PC-3 (cell line): ENCODE measurements around the gene LRRC56. TPM values are rescaled to one million over a fixed set of nuclear protein-coding genes. Genes with fewer than 3 reads are reported as not detected.

ENCODE experiments used
- ATAC-seq: fragments of 200-7000 bp; cut with Tn5 transposase; 2 replicates; pipeline ENCODE4 v1.9.1; 2020; ENCODE audit warnings: mild to moderate bottlenecking, moderate library complexity
- BruUV-seq: library from RNA; stranded (reverse); fragments of 400-500 nt; replicated peaks from 2 replicates; lab custom pipeline; 2021; lab: Mats Ljungman, UMichigan
- CTCF ChIA-PET: fragments of 300-600 bp; sonication (Branson Sonifier 250); formaldehyde crosslinking; loops from one replicate; lab custom pipeline; 2022; ENCODE audit warnings: antibody characterized with exemption; lab: Charles Lee
- POLR2A ChIA-PET: fragments of 300-600 bp; sonication (Branson Sonifier 250); formaldehyde crosslinking; loops from one replicate; lab custom pipeline; 2022; ENCODE audit warnings: antibody characterized with exemption; ENCODE audit not compliant: unreplicated experiment; lab: Charles Lee
- DNase-seq: peaks from one replicate; pipeline ENCODE4 v3.0.0-alpha.2; 2015
- H2AFZ ChIP-seq: fragments of 300-600 bp; sonication (generic); 2 replicates; pipeline ENCODE4 v1.6.0; 2016; ENCODE audit warnings: antibody characterized with exemption, low read length
- H3F3A ChIP-seq: fragments of 300-600 bp; sonication (generic); one replicate; pipeline ENCODE4 v1.6.0; 2017; ENCODE audit warnings: antibody characterized with exemption, low read length, control low read depth, mild to moderate bottlenecking; ENCODE audit not compliant: unreplicated experiment
- H3K27ac ChIP-seq: fragments of 300-600 bp; sonication (generic); 2 replicates; pipeline ENCODE4 v1.5.1; 2016; ENCODE audit warnings: mild to moderate bottlenecking, low read length
- H3K27me3 ChIP-seq: fragments of 300-600 bp; sonication (generic); 2 replicates; pipeline ENCODE4 v1.6.1; 2016; ENCODE audit warnings: low read length, mixed read lengths
- H3K36me3 ChIP-seq: fragments of 300-600 bp; sonication (generic); 2 replicates; pipeline ENCODE4 v1.6.1; 2016; ENCODE audit warnings: low read depth, mixed run types, low read length, mixed read lengths
- H3K4me1 ChIP-seq: fragments of 300-600 bp; sonication (generic); 2 replicates; pipeline ENCODE4 v1.5.1; 2016; ENCODE audit warnings: low read length; ENCODE audit not compliant: insufficient read depth
- H3K4me2 ChIP-seq: fragments of 300-600 bp; sonication (generic); 2 replicates; pipeline ENCODE4 v1.6.0; 2016; ENCODE audit warnings: low read length
- H3K4me3 ChIP-seq: fragments of 300-600 bp; sonication (generic); 2 replicates; pipeline ENCODE4 v1.5.1; 2016; ENCODE audit warnings: mild to moderate bottlenecking, low read length, mixed read lengths
- H3K79me2 ChIP-seq: fragments of 300-600 bp; sonication (generic); 2 replicates; pipeline ENCODE4 v1.6.1; 2017; ENCODE audit warnings: low read length, mixed read lengths
- H3K9ac ChIP-seq: fragments of 300-600 bp; sonication (generic); 2 replicates; pipeline ENCODE4 v1.6.0; 2016; ENCODE audit warnings: mild to moderate bottlenecking, low read length
- H3K9me2 ChIP-seq: fragments of 300-600 bp; sonication (generic); replicated peaks from 2 replicates; pipeline ENCODE4 v1.6.1; 2016; ENCODE audit warnings: mixed run types, low read length, mixed read lengths
- H3K9me3 ChIP-seq: fragments of 300-600 bp; sonication (generic); 2 replicates; pipeline ENCODE4 v1.6.1; 2016; ENCODE audit warnings: low read length, mixed read lengths
- H4K20me1 ChIP-seq: fragments of 300-600 bp; sonication (generic); 2 replicates; pipeline ENCODE4 v1.6.1; 2016; ENCODE audit warnings: low read length, mixed read lengths
- EZH2 ChIP-seq: fragments of 300-600 bp; sonication (generic); IDR thresholded peaks from one replicate; pipeline ENCODE4 v1.6.1; 2017; ENCODE audit warnings: antibody characterized with exemption, mild to moderate bottlenecking, low read length; ENCODE audit not compliant: unreplicated experiment
- EZH2phosphoT487 ChIP-seq: fragments of 300-600 bp; sonication (generic); IDR thresholded peaks from 2 replicates; pipeline ENCODE4 v1.6.1; 2018; ENCODE audit warnings: mild to moderate bottlenecking, antibody characterized with exemption, low read length, borderline replicate concordance
- intact Hi-C: fragments of 100-400 bp; cut with micrococcal nuclease; formaldehyde crosslinking; loops from 2 replicates; pipeline ENCODE4 v1.9.0; 2023
- total RNA-seq: library from RNA; depleted of rRNA; stranded (reverse); fragments of >200 nt; gene quantifications from 2 replicates; pipeline ENCODE4 v1.2.3, GENCODE V29; 2014
- TF ChIP-seq, protein P1 (sequence below): fragments of 300-600 bp; sonication (generic); conservative IDR thresholded peaks from 2 replicates; pipeline ENCODE4 v1.5.1; 2017; ENCODE audit warnings: antibody characterized with exemption, low read depth, mild to moderate bottlenecking, low read length

The LRRC56 gene
- total RNA-seq, 1 experiment from 2014 or later, result 1.5 TPM

- ChIA-PET CTCF (no interaction called here), POLR2A (no interaction called here)
- H3K4me3 ChIP-seq, result peak overlapping the region; percentile 62
- no peaks in the 10 kb centered on the region for H3F3A ChIP-seq
- H3K9me2 ChIP-seq, result no peaks in the 10 kb centered on the region
- H2AFZ ChIP-seq, result peak overlapping the region; percentile 95
- peak overlapping the region; percentile 32; the same call in 1 of the 2 replicates for H3K9ac ChIP-seq
- H3K36me3 ChIP-seq, result no peaks in the 10 kb centered on the region
- no peak for TF ChIP-seq EZH2phosphoT487
- DNase-seq (no peak), ATAC-seq (no peak)
- no peak overlapping the region for H3K27ac ChIP-seq
- H3K79me2 ChIP-seq, result peaks cover 16% of the 10 kb centered on the region
- H4K20me1 ChIP-seq, result peaks cover 4% of the 10 kb centered on the region; the same call in 1 of the 2 replicates
- H3K9me3 ChIP-seq, result no peaks in the 10 kb centered on the region
- H3K4me2 ChIP-seq, result peak overlapping the region; percentile 89
- TSS peak; percentile 33 for BruUV-seq
- intact Hi-C loops, result loop anchor here (2.0 kb wide), 2 partner anchors 31 to 39 kb away; partner anchors contain the start of genes PHRF1 and RNH1
- H3K4me1 ChIP-seq, result peaks cover 17% of the 10 kb centered on the region
- no peaks in the 10 kb centered on the region for H3K27me3 ChIP-seq
Observed at GRCh38 chr11:537622-538430, 499 bp downstream of the LRRC56 start.

GRCh38 chr11:538431-539051 lies 1.2 kb downstream of the LRRC56 start:
- intact Hi-C loops, result no loop called here
- H2AFZ ChIP-seq, result no peak overlapping the region
- no TSS peak for BruUV-seq
- H3K27me3 ChIP-seq, result no peaks in the 10 kb centered on the region
- no peak overlapping the region for H3K4me3 ChIP-seq
- peaks cover 4% of the 10 kb centered on the region; the same call in 1 of the 2 replicates for H4K20me1 ChIP-seq
- no peaks in the 10 kb centered on the region for H3F3A ChIP-seq
- no peak overlapping the region for H3K9ac ChIP-seq
- TF ChIP-seq, protein P1, sequence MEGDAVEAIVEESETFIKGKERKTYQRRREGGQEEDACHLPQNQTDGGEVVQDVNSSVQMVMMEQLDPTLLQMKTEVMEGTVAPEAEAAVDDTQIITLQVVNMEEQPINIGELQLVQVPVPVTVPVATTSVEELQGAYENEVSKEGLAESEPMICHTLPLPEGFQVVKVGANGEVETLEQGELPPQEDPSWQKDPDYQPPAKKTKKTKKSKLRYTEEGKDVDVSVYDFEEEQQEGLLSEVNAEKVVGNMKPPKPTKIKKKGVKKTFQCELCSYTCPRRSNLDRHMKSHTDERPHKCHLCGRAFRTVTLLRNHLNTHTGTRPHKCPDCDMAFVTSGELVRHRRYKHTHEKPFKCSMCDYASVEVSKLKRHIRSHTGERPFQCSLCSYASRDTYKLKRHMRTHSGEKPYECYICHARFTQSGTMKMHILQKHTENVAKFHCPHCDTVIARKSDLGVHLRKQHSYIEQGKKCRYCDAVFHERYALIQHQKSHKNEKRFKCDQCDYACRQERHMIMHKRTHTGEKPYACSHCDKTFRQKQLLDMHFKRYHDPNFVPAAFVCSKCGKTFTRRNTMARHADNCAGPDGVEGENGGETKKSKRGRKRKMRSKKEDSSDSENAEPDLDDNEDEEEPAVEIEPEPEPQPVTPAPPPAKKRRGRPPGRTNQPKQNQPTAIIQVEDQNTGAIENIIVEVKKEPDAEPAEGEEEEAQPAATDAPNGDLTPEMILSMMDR, result no peak
- TF ChIP-seq EZH2phosphoT487 (no peak), EZH2 (no peak)
- ChIA-PET POLR2A (no interaction called here), CTCF (no interaction called here)
- H3K4me1 ChIP-seq, result peaks cover 17% of the 10 kb centered on the region
- H3K9me3 ChIP-seq, result no peaks in the 10 kb centered on the region
- H3K79me2 ChIP-seq, result peaks cover 14% of the 10 kb centered on the region
- H3K27ac ChIP-seq, result no peak overlapping the region
- no peak overlapping the region for H3K4me2 ChIP-seq
- no peak for ATAC-seq
- no peaks in the 10 kb centered on the region for H3K9me2 ChIP-seq
- no peaks in the 10 kb centered on the region for H3K36me3 ChIP-seq
- no peak for DNase-seq

DNA sequence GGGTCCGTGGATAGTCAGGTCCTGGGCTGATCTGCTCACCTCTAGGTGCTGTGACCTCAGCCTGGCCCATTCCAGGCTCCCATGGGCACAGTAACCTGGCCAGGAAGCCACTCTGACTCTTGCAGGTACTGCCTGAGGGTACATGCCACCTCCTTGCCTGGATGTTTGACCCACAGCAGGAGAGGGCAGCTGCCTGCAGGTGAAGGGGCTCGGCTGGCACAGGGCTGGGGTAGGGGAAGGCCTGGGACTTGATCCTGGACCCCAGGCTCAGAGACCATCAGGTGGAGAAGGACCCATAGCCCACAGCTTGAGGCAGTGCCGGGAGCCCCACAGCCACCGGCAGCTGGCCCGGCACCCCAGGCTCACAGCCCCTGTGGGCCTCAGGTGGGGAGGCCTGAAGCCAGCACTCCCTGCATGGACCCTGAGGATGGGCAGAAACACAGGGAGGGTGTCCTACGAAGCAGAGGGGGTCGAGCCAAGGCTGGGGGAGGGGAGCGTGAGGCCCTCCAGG lies 2.7 kb downstream of the LRRC56 start:
- no peaks in the 10 kb centered on the region for H3K9me2 ChIP-seq
- H2AFZ ChIP-seq, result no peak overlapping the region
- H3K4me1 ChIP-seq, result peaks cover 12% of the 10 kb centered on the region
- ChIA-PET POLR2A (no interaction called here), CTCF (no interaction called here)
- no peak overlapping the region for H3K4me3 ChIP-seq
- H4K20me1 ChIP-seq, result no peaks in the 10 kb centered on the region
- ATAC-seq (no peak), DNase-seq (no peak)
- H3K9ac ChIP-seq, result no peak overlapping the region
- H3K9me3 ChIP-seq, result no peaks in the 10 kb centered on the region
- H3K27me3 ChIP-seq, result no peaks in the 10 kb centered on the region
- H3K4me2 ChIP-seq, result no peak overlapping the region
- no TSS peak for BruUV-seq
- intact Hi-C loops, result no loop called here
- TF ChIP-seq EZH2phosphoT487 (no peak), EZH2 (no peak)
- TF ChIP-seq, protein P1, result no peak
- H3K27ac ChIP-seq, result no peak overlapping the region
- H3K79me2 ChIP-seq, result no peaks in the 10 kb centered on the region
- no peaks in the 10 kb centered on the region for H3F3A ChIP-seq
- H3K36me3 ChIP-seq, result no peaks in the 10 kb centered on the region
